Stimulated activated CD4-positive, alpha-beta T cell treated with anti-CD3 and anti-CD28 coated beads, Interleukin-2, amount 100 ng/mL, for 4 hours (primary cell): ENCODE measurements around the gene PPP2R2B.
"Not testable (repeated sequence)": the region's sequence is repeated elsewhere in the genome, so short reads cannot be mapped to it uniquely, and the experiment has no call there.

ENCODE experiments used
- DNase-seq: peaks from one replicate; pipeline ENCODE4 v3.0.0-alpha.2; 2020; ENCODE audit warnings: low read depth

PPP2R2B gene

GRCh38 chr5:146652547-146652946 is 226.0 kb downstream of the PPP2R2B start:
- DNase-seq = no peak

- no peak for DNase-seq
Observed at GRCh38 chr5:146647656-146648199, 230.8 kb downstream of the PPP2R2B start.

- DNase-seq = no peak
Observed at GRCh38 chr5:146646441-146646840, 232.1 kb downstream of the PPP2R2B start.

GRCh38 chr5:146645342-146645741 is 233.2 kb downstream of the PPP2R2B start:
- DNase-seq = no peak

- no peak for DNase-seq
Observed at GRCh38 chr5:146644831-146645230, 233.7 kb downstream of the PPP2R2B start.

- DNase-seq = no peak
Observed at GRCh38 chr5:146643776-146644175, 234.8 kb downstream of the PPP2R2B start.

GRCh38 chr5:146642410-146642809 is 236.1 kb downstream of the PPP2R2B start:
- DNase-seq = no peak

- no peak for DNase-seq
Observed at GRCh38 chr5:146641941-146642340, 236.6 kb downstream of the PPP2R2B start.

GRCh38 chr5:146640285-146640896 is 238.2 kb downstream of the PPP2R2B start:
- no peak for DNase-seq

- no peak for DNase-seq
Observed at GRCh38 chr5:146635443-146635842, 243.1 kb downstream of the PPP2R2B start.

- DNase-seq = no peak
Observed at GRCh38 chr5:146633323-146633764, 245.2 kb downstream of the PPP2R2B start.

GRCh38 chr5:146632620-146633322 is 245.8 kb downstream of the PPP2R2B start:
- no peak for DNase-seq

GRCh38 chr5:146630472-146630871 is 248.1 kb downstream of the PPP2R2B start:
- DNase-seq = no peak

GRCh38 chr5:146628950-146629349 is 249.6 kb downstream of the PPP2R2B start:
- no peak for DNase-seq

- no peak for DNase-seq
Observed at GRCh38 chr5:146626936-146627335, 251.6 kb downstream of the PPP2R2B start.

GRCh38 chr5:146624179-146624578 is 254.4 kb downstream of the PPP2R2B start:
- DNase-seq = no peak

GRCh38 chr5:146623666-146624065 is 254.9 kb downstream of the PPP2R2B start:
- no peak for DNase-seq

- DNase-seq = no peak
Observed at GRCh38 chr5:146623009-146623408, 255.5 kb downstream of the PPP2R2B start.

GRCh38 chr5:146622391-146622790 is 256.2 kb downstream of the PPP2R2B start:
- no peak for DNase-seq

- DNase-seq = no peak
Observed at GRCh38 chr5:146620669-146621051, 257.9 kb downstream of the PPP2R2B start.

GRCh38 chr5:146620031-146620668 is 258.4 kb downstream of the PPP2R2B start:
- no peak for DNase-seq

- DNase-seq = no peak
Observed at GRCh38 chr5:146618434-146618833, 260.1 kb downstream of the PPP2R2B start.

- not testable (repeated sequence) for DNase-seq
Observed at GRCh38 chr5:146609731-146610130, 268.8 kb downstream of the PPP2R2B start.
